ENCODE measurements around the gene ENO3.

Gene ENO3

GRCh38 chr17:4931963-4932362, 19.0 kb upstream of the ENO3 start, which contains the start of gene GP1BA:
TSS of gene GP1BA (plus strand) at chr17:4932277. CDS start at chr17:4932605, 328 bp downstream.
- no peak within 1 kb of the TSS for H3K4me3 ChIP-seq (ENCODE audit: low read length)
- H3F3A ChIP-seq (ENCODE audit: control insufficient read depth, insufficient read depth) = no peaks in the 10 kb centered on the region
- no peaks in the 10 kb centered on the region; the same call in 1 of the 2 replicates for H4K20me1 ChIP-seq (ENCODE audit: control insufficient read depth, insufficient read depth, low read depth, low read length)
- H3K27me3 ChIP-seq (ENCODE audit: control insufficient read depth, low read length) = no peaks in the 10 kb centered on the region
- H3K4me2 ChIP-seq (ENCODE audit: low read length) = no peak within 1 kb of the TSS
- H3K36me3 ChIP-seq (ENCODE audit: control insufficient read depth, low read length) = peaks cover 17% of the 10 kb centered on the region
- no peak within 1 kb of the TSS for H3K27ac ChIP-seq (ENCODE audit: low read depth, low read length)
- H3K4me1 ChIP-seq (ENCODE audit: control insufficient read depth, low read length) = peaks cover 11% of the 10 kb centered on the region
- H3K9me3 ChIP-seq (ENCODE audit: control insufficient read depth, insufficient read depth, low read length) = no peaks in the 10 kb centered on the region
- TF ChIP-seq CTCF (IDR thresholded peaks at IDR 0.05; ENCODE audit: low read depth, low read length, poor library complexity, severe bottlenecking) = no peak
- no peak for TF ChIP-seq EZH2phosphoT487 (IDR thresholded peaks at IDR 0.05; ENCODE audit: borderline replicate concordance, low read length)
- no peaks in the 10 kb centered on the region for H3K79me2 ChIP-seq (ENCODE audit: control insufficient read depth, low read length)
- H3K9me2 ChIP-seq (replicated peaks; ENCODE audit: control insufficient read depth, low read length) = no peaks in the 10 kb centered on the region

- Histone ChIP-seq H3K9me2 (replicated peaks; ENCODE audit: control insufficient read depth, low read length) (no peaks in the 10 kb centered on the region), H3K4me1 (ENCODE audit: control insufficient read depth, low read length) (peaks cover 11% of the 10 kb centered on the region), H3K36me3 (ENCODE audit: control insufficient read depth, low read length) (peaks cover 25% of the 10 kb centered on the region), H3F3A (ENCODE audit: control insufficient read depth, insufficient read depth) (no peaks in the 10 kb centered on the region), H3K4me2 (ENCODE audit: low read length) (no peak overlapping the region), H3K4me3 (ENCODE audit: low read length) (no peak overlapping the region), H3K79me2 (ENCODE audit: control insufficient read depth, low read length) (peaks cover 2% of the 10 kb centered on the region), H3K27ac (ENCODE audit: low read depth, low read length) (no peak overlapping the region), H3K27me3 (ENCODE audit: control insufficient read depth, low read length) (no peaks in the 10 kb centered on the region), H3K9me3 (ENCODE audit: control insufficient read depth, insufficient read depth, low read length) (no peaks in the 10 kb centered on the region), H4K20me1 (ENCODE audit: control insufficient read depth, insufficient read depth, low read depth, low read length) (no peaks in the 10 kb centered on the region; the same call in 1 of the 2 replicates)
- no peak for TF ChIP-seq EZH2phosphoT487 (IDR thresholded peaks at IDR 0.05; ENCODE audit: borderline replicate concordance, low read length)
- TF ChIP-seq CTCF (IDR thresholded peaks at IDR 0.05; ENCODE audit: low read depth, low read length, poor library complexity, severe bottlenecking) = no peak
Observed at GRCh38 chr17:4932756-4933155, 18.2 kb upstream of the ENO3 start.

- Histone ChIP-seq H3K9me2 (replicated peaks; ENCODE audit: control insufficient read depth, low read length) (no peaks in the 10 kb centered on the region), H3K4me2 (ENCODE audit: low read length) (no peak overlapping the region), H4K20me1 (ENCODE audit: control insufficient read depth, insufficient read depth, low read depth, low read length) (no peaks in the 10 kb centered on the region; the same call in 1 of the 2 replicates), H3F3A (ENCODE audit: control insufficient read depth, insufficient read depth) (no peaks in the 10 kb centered on the region), H3K27me3 (ENCODE audit: control insufficient read depth, low read length) (no peaks in the 10 kb centered on the region), H3K27ac (ENCODE audit: low read depth, low read length) (no peak overlapping the region), H3K36me3 (ENCODE audit: control insufficient read depth, low read length) (peaks cover 34% of the 10 kb centered on the region), H3K79me2 (ENCODE audit: control insufficient read depth, low read length) (peaks cover 11% of the 10 kb centered on the region), H3K9me3 (ENCODE audit: control insufficient read depth, insufficient read depth, low read length) (no peaks in the 10 kb centered on the region), H3K4me3 (ENCODE audit: low read length) (no peak overlapping the region), H3K4me1 (ENCODE audit: control insufficient read depth, low read length) (peaks cover 19% of the 10 kb centered on the region)
- no peak for TF ChIP-seq CTCF (IDR thresholded peaks at IDR 0.05; ENCODE audit: low read depth, low read length, poor library complexity, severe bottlenecking)
Observed at GRCh38 chr17:4933646-4934045, 17.3 kb upstream of the ENO3 start.
